ENCODE results near the gene LINGO1.

LINGO1 gene

DNA sequence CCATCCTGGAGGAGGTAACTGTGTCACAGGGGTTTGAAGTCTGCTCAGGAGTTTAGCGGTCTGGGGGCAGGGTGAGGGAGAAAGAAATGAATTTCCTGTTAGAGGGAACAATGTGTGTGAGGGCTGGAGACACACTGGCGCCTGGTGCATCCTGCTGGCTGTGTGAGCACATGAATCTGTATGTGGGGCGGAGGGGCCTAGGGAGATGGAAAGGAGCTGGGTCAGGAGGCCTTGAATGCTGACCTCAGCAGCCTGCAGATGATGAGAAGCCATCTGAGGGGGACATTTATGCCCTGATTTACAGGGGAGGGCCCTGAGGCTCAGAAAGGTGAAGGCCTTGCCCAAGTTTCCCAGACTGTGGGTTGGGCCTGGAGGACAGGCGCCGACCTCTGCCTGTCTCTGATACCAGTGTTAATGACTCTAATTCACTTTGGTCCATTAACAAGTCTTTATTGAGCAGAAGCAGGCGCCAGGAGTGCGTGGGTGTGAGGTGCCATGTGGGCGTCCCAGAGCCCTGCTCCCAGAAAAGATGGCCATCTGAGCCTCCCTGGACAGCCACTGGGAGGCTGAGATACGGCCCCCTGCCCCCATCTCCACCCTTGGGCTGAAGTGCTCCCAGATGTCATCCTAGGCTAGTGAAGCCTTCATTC, 34.8 kb downstream of the LINGO1 start:
- no peak for DNase-seq (ENCODE audit: low read depth in 3 of 3)

GRCh38 chr15:77596821-77597803, 35.6 kb downstream of the LINGO1 start:
- no peak for DNase-seq (ENCODE audit: low read depth in 3 of 3)

GRCh38 chr15:77595231-77595630, 37.5 kb downstream of the LINGO1 start:
- DNase-seq (ENCODE audit: low read depth in 3 of 3), result no peak

GRCh38 chr15:77592758-77593157, 40.0 kb downstream of the LINGO1 start:
- DNase-seq (ENCODE audit: low read depth in 3 of 3), result no peak

- no peak for DNase-seq (ENCODE audit: low read depth in 3 of 3)
Measured at GRCh38 chr15:77591968-77592613, 40.6 kb downstream of the LINGO1 start.

DNA sequence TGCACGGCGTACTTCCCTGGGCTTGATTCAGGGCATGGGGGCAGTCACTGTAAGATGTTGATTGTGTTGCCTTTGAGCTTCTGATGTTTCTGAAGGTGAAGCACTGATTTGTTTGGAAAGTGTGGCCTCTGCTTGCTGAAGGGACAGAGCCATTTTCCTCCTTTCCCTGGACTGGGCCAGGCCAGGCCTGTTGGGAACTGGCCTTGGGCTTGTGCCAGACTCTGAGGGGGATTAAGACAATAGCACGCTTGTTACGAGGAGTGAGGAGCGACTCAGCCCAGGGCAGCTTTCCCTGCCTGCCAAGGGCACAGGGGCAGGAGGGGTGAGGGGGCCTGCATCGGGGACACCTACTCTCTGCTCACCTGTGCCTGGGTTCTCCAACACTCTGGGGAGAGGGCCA, 42.9 kb downstream of the LINGO1 start:
- DNase-seq (ENCODE audit: low read depth in 3 of 3), result no peak

DNA sequence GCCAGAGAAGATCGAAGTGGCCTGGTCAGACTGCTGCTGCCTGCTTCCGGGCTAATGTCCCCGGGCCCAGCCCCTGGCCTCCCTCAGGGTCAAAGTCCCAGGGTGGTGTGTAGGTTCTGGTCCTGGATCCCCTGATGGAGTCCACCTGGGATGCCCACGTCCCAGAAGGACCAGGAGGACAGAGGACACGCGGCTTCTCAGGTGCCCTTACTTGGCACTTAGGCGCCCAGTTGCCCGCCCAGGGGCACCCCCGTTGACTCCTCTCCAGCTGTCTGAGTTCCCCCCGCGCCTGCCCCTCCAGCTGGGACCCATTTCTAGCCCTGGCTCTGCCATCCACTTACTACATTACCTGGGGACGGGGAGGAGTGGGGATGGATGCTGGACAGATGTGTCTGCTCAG, 44.6 kb downstream of the LINGO1 start:
- no peak for DNase-seq (ENCODE audit: low read depth in 3 of 3)

GRCh38 chr15:77584691-77585090, 48.0 kb downstream of the LINGO1 start:
- DNase-seq (ENCODE audit: low read depth in 3 of 3), result no peak

DNA sequence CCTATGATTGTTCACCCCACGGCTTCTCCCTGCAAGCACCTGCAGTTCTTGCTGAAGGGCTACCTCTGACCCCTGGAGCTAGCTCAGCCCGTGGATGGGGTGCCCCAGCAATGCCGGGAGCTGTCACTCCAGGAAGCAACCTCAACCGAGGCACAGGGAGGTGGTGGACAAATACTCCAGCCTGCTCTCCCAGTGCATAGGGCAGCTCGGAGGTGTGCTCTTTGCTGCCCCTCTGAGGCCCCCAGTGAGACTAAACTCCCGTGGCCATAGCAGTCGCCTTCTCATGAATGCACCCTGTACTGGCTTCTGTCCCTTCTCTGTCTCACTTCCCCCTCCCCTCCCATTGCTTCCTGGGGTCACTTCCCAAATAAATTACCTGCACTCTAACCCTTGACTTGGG, 48.5 kb downstream of the LINGO1 start:
- no peak for DNase-seq (ENCODE audit: low read depth in 3 of 3)

- no peak for DNase-seq (ENCODE audit: low read depth in 3 of 3)
Measured at GRCh38 chr15:77582763-77583162, 49.9 kb downstream of the LINGO1 start.

DNA sequence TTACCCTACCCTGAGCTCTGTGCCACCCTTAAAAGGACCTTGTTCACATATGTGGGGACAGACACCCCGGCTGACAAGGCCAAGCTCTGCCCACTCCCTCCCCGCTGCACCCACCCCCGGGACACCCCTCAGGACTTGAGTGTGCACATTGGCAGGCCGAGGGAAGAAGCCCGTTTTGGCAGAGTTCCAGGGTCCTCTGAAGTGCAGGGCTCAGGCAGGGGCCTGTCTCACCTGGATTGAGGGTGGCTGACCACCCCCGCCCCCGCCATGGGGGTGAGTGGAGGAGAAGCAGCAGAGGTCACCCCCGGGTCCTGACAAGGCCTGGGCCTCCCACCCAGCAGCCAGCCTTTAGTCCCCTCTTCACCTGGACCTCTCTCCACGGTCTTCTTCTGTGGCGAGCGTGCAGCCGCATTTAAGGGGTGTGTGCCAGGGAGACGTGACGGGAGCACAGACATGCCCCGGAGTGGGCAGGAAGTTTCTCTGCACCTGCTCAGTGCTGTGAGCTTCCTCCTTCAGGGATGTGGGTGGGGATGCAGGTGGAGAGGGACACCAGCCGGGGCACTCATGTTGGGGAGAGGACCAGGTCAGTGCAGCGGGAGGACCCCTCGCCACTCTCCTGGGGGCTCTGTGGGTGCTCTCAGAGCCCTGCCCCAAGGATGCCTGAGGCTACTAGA, 50.7 kb downstream of the LINGO1 start:
- DNase-seq (ENCODE audit: low read depth in 3 of 3), result no peak

DNA sequence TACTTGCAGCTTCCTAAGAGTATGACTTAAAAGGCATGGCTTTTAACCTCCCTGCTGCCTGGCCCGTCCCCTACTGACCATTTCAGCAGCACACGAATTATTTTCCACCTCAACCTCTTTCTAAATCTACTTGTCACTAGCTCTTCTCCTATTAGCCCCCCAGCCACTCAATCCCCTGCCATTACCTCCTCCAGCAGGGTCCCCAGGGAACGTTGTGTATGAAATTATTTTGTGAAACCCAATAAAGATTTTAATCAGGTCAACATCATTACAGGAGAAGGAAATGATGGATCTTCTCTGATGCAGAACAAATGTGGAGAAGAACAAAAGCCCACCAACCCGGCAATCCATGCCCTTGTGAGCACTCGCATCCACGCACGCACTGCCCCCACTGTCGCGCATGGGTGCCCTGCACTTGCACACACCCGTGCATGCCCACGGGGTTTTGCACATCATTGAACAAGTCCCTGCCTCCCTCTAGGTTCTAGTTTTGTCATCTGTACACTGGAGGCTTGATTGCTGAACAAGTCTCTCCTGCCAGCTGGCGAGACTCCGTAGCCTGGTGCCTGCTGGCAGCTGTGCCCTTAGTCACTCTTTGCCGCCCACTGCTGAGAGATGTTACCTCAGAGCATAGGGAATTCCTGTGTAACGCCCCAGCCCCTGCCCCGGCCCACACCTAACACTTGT, 51.6 kb downstream of the LINGO1 start:
- no peak for DNase-seq (ENCODE audit: low read depth in 3 of 3)

GRCh38 chr15:77579498-77580188, 53.1 kb downstream of the LINGO1 start:
- DNase-seq (ENCODE audit: low read depth in 3 of 3), result no peak

DNA sequence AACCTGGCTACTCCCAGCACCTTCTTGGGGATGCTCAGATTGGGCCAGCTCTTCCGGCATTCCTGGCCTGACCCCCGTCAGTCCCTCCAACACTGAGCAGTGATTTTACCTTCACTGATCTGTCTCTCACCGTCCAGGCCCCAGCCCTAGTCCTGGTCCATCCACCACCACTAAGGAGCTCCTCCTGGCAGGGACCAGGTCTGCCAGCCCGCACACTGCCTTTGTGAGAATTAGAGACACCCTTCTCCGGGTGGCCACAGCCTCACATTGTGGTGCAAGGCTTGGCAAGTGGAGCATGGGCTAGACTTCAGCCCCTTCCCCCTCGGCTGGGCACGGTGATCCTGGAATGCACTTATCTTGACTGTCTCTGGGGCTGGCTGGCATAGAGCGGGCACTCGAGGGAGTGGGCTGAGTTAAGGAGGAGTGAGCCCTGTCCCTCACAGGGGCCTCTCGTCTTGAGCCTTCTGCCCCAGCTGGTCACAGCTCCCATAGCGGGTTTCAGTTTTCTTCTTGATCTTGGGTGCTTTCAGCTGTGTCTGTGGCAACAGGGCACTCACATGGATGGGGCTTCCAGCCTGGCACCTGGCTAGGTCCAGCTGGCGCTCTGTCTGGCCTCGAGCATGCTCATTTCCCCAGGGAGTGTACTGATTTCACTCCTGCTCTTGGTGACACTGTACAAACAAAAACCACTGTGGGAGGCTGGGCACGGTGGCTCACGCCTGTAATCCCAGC, 53.9 kb downstream of the LINGO1 start:
- no peak for DNase-seq (ENCODE audit: low read depth in 3 of 3)

- no peak for DNase-seq (ENCODE audit: low read depth in 3 of 3)
Measured at GRCh38 chr15:77577366-77577950, 55.3 kb downstream of the LINGO1 start.

DNA sequence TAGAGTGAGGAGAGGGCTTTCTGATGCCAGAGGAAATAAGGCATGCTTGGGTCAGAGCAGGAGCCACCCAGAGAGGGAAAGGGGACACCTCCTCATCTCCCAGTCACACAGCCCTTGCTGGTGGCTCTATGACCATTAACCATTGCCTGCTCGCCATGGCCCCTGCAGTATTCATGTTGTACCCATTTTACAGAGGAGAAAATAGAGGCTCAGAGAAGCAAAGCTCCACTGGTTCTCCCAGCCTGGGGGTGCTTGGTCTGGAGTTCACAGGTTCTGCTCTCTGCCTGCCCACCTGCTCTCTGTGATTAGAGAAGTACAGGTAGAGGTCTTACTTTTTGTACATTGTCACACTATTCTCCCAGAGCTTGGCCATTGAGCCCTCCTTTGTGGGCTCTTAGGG, 56.2 kb downstream of the LINGO1 start:
- DNase-seq (ENCODE audit: low read depth in 3 of 3), result no peak

DNA sequence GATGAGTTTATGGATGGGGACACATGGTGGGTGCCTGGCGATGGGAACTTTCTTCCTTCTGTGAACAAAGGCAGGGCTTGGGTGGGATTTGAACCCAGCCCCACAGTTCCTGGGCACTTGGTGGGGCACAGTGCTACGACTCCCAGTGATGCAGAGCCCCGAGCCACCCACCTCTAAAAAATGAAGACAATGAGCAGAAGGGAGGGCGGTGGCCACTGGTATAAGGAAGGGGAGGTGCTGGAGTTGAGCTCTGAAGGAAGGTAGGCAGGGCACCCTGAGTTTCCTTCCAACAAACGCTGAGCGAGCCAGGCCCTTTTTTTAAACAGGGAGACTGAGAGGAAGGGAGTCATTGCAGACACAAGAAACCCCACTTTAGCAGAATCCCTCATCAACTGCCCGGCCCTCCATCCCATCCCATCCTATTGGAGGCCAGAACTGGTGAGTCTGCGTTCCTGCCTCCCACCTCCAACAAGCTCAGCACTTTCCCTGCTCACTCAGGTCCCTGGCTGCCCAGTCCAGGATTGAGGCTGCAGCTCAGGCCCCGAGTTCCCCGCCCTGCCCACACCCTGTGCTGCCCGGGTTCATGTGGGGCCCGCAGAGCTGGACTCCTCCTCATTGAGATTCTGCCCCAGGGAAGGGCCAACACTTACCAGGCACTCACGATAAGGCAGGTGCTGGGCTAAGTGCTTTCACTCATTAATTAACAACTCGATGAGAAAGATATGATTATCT, 57.3 kb downstream of the LINGO1 start:
- DNase-seq (ENCODE audit: low read depth in 3 of 3), result no peak

- no peak for DNase-seq (ENCODE audit: low read depth in 3 of 3)
Measured at GRCh38 chr15:77574521-77575202, 58.0 kb downstream of the LINGO1 start.
